ENCODE measurements around the gene SLC38A3.

The SLC38A3 gene

GRCh38 chr3:50248387-50248786 lies 43.3 kb downstream of the SLC38A3 start:
- Histone ChIP-seq H3K27me3 (ENCODE audit: insufficient read depth, low read depth, severe bottlenecking) (no peaks in the 10 kb centered on the region), H3K36me3 (peaks cover 23% of the 10 kb centered on the region), H3K9me3 (ENCODE audit: severe bottlenecking) (no peaks in the 10 kb centered on the region), H3K27ac (no peak overlapping the region), H3K4me3 (ENCODE audit: low read depth, low read length) (no peak overlapping the region)
- DNase-seq, result no peak
- TF ChIP-seq, protein P1, sequence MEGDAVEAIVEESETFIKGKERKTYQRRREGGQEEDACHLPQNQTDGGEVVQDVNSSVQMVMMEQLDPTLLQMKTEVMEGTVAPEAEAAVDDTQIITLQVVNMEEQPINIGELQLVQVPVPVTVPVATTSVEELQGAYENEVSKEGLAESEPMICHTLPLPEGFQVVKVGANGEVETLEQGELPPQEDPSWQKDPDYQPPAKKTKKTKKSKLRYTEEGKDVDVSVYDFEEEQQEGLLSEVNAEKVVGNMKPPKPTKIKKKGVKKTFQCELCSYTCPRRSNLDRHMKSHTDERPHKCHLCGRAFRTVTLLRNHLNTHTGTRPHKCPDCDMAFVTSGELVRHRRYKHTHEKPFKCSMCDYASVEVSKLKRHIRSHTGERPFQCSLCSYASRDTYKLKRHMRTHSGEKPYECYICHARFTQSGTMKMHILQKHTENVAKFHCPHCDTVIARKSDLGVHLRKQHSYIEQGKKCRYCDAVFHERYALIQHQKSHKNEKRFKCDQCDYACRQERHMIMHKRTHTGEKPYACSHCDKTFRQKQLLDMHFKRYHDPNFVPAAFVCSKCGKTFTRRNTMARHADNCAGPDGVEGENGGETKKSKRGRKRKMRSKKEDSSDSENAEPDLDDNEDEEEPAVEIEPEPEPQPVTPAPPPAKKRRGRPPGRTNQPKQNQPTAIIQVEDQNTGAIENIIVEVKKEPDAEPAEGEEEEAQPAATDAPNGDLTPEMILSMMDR (IDR thresholded peaks at IDR 0.05; ENCODE audit: low read depth, low read length), result no peak

DNA sequence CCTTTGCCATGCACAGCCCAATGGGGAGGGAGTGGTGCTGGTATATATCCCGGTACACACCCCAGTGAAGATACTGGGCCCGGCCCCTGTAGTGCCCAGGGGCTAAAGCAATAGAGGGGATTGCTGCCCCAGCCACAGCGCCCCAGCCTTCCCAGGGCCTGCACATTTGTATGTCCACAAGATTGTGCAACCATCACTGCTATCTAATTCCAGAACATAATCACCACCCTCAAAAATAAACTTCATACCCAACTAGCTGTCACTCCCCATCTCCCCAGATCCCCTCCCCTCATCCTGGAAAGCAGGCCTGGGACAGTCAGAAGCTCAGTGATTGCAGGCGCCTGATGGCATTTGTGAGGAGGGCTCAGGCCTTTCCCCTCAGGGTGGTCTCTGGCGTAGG lies 44.4 kb downstream of the SLC38A3 start:
- H3K27me3 ChIP-seq (ENCODE audit: insufficient read depth, low read depth, severe bottlenecking), result no peaks in the 10 kb centered on the region
- H3K27ac ChIP-seq, result no peak overlapping the region
- no peak overlapping the region for H3K4me3 ChIP-seq (ENCODE audit: low read depth, low read length)
- TF ChIP-seq, protein P1 (IDR thresholded peaks at IDR 0.05; ENCODE audit: low read depth, low read length), result no peak
- peaks cover 25% of the 10 kb centered on the region for H3K36me3 ChIP-seq
- no peaks in the 10 kb centered on the region for H3K9me3 ChIP-seq (ENCODE audit: severe bottlenecking)
- DNase-seq, result no peak

DNA sequence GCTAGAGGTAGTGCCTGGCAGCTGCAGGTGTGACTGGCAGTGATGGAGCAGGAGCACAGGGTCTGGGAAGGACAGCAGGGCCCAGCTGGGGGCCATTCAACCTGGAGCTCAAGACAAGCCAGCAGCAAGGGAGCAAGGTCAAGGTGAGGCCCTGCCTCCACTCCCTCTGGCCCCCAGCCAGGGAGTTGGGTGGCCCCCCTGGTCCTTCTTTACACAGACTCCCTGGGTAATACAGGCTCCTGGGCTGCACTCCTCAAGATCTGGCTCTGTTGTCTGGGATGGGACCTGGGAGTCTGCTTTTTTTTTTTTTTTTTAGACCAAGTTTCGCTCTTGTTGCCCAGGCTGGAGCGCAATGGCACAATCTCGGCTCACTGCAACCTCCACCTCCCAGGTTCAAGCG lies 45.4 kb downstream of the SLC38A3 start:
- H3K9me3 ChIP-seq (ENCODE audit: severe bottlenecking), result no peaks in the 10 kb centered on the region
- no peaks in the 10 kb centered on the region for H3K27me3 ChIP-seq (ENCODE audit: insufficient read depth, low read depth, severe bottlenecking)
- peaks cover 29% of the 10 kb centered on the region for H3K36me3 ChIP-seq
- DNase-seq, result no peak
- TF ChIP-seq, protein P1 (IDR thresholded peaks at IDR 0.05; ENCODE audit: low read depth, low read length), result no peak
- H3K27ac ChIP-seq, result no peak overlapping the region
- H3K4me3 ChIP-seq (ENCODE audit: low read depth, low read length), result no peak overlapping the region

DNA sequence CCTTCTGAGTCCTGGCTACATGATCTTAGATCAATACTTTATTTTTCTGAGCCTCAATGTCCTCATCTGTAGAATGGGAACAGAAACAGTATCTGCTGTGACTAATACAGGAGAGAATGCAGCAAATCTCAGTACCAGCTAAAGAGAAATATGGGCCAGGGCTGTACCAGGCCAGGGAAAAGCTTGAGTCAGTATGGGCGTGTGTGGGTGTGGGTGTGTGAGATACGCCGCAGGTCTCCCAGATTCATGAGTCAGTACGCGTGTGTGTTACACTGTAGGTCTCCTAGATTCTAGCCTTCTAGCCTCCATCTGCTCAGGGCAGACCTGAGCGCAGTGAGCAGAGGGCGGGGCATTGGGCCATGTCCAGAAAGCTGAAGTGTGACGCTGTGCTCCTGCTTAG lies 46.1 kb downstream of the SLC38A3 start:
- Histone ChIP-seq H3K4me3 (ENCODE audit: low read depth, low read length) (no peak overlapping the region), H3K27me3 (ENCODE audit: insufficient read depth, low read depth, severe bottlenecking) (no peaks in the 10 kb centered on the region), H3K9me3 (ENCODE audit: severe bottlenecking) (no peaks in the 10 kb centered on the region), H3K36me3 (peaks cover 30% of the 10 kb centered on the region), H3K27ac (no peak overlapping the region)
- TF ChIP-seq, protein P1 (IDR thresholded peaks at IDR 0.05; ENCODE audit: low read depth, low read length), result no peak
- DNase-seq, result no peak

GRCh38 chr3:50254577-50255250 lies 49.6 kb downstream of the SLC38A3 start:
- DNase-seq, result no peak
- no peak overlapping the region for H3K27ac ChIP-seq
- H3K27me3 ChIP-seq (ENCODE audit: insufficient read depth, low read depth, severe bottlenecking), result no peaks in the 10 kb centered on the region
- H3K9me3 ChIP-seq (ENCODE audit: severe bottlenecking), result no peaks in the 10 kb centered on the region
- TF ChIP-seq, protein P1 (IDR thresholded peaks at IDR 0.05; ENCODE audit: low read depth, low read length), result no peak
- no peak overlapping the region for H3K4me3 ChIP-seq (ENCODE audit: low read depth, low read length)
- H3K36me3 ChIP-seq, result peaks cover 42% of the 10 kb centered on the region

DNA sequence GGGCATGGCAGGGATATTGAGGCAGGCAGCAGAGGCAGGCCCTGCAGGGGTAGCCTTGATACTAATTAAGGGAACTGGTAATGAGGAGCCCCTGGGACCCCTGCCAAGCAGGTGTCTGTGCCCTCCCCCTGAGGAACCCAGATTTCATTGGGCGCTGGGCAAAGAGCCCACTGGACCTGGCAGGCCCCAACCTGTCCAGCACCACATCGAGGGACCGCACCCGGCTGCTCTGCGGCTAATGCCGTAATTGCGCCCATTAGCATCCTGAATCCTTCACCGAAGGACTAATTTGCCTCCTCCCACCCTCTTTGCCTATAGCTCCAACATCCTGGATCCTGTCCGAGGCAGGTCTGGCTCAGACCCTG lies 50.2 kb downstream of the SLC38A3 start:
- Histone ChIP-seq H3K36me3 (peaks cover 43% of the 10 kb centered on the region), H3K27me3 (ENCODE audit: insufficient read depth, low read depth, severe bottlenecking) (no peaks in the 10 kb centered on the region), H3K4me3 (ENCODE audit: low read depth, low read length) (no peak overlapping the region), H3K9me3 (ENCODE audit: severe bottlenecking) (no peaks in the 10 kb centered on the region), H3K27ac (no peak overlapping the region)
- no peak for DNase-seq
- TF ChIP-seq, protein P1 (IDR thresholded peaks at IDR 0.05; ENCODE audit: low read depth, low read length), result no peak
